K562 (cell line): ENCODE results near the gene TMIGD2. TPM values are rescaled to one million over a fixed set of nuclear protein-coding genes. Genes with fewer than 3 reads are reported as not detected.

Experiments
- BCL6 ChIP-seq: fragments of 250-450 bp; sonication (Bioruptor Pico); IDR thresholded peaks from 2 replicates; pipeline ENCODE4 v1.4.0; 2020
- CBX2 ChIP-seq: fragments of 200-600 bp; sonication (generic); IDR thresholded peaks from one replicate; pipeline ENCODE4 v1.6.1; 2012; ENCODE audit warnings: mild to moderate bottlenecking, low read length, inconsistent platforms; ENCODE audit not compliant: insufficient read depth, poor library complexity, severe bottlenecking
- DDX20 ChIP-seq: fragments of 450-650 bp; IDR thresholded peaks from 2 replicates; pipeline ENCODE4 v1.6.1; 2016; ENCODE audit warnings: missing genetic modification characterization, low read depth, mild to moderate bottlenecking, missing compliant biosample characterization, moderate library complexity
- HDAC2 ChIP-seq: fragments of 450-650 bp; IDR thresholded peaks from 2 replicates; pipeline ENCODE4 v1.6.1; 2016; ENCODE audit warnings: mild to moderate bottlenecking
- HIVEP1 ChIP-seq: fragments of 250-450 bp; sonication (Bioruptor Pico); IDR thresholded peaks from 2 replicates; pipeline ENCODE4 v1.4.0; 2020; ENCODE audit warnings: mild to moderate bottlenecking
- JUND ChIP-seq, 2 experiments: IDR thresholded peaks; 2 replicates in 1 of 2; 3 replicates in 1 of 2; pipeline ENCODE4 v1.6.1; 2011; ENCODE audit warnings: borderline replicate concordance in 2 of 2, low read depth in 2 of 2, low read length in 2 of 2, improper control_type of control experiment in 1 of 2, missing biosample characterization in 1 of 2, missing genetic modification characterization in 1 of 2, missing genetic modification reagents in 1 of 2
- NCOR1 ChIP-seq: fragments of 450-650 bp; IDR thresholded peaks from 2 replicates; pipeline ENCODE4 v1.6.1; 2016; ENCODE audit warnings: mild to moderate bottlenecking, moderate library complexity
- NEUROD1 ChIP-seq: fragments of 150-350 bp; IDR thresholded peaks from 2 replicates; pipeline ENCODE4 v1.6.1; 2014; ENCODE audit warnings: borderline replicate concordance, low read length, low read depth; ENCODE audit not compliant: partially characterized antibody
- NFE2 ChIP-seq: IDR thresholded peaks from 2 replicates; pipeline ENCODE4 v1.6.1; 2014; ENCODE audit warnings: antibody characterized with exemption, low read depth
- PHF8 ChIP-seq: fragments of 200-600 bp; sonication (generic); IDR thresholded peaks from 2 replicates; pipeline ENCODE4 v1.6.1; 2012; ENCODE audit warnings: mixed run types, mild to moderate bottlenecking, inconsistent platforms, low read length, moderate library complexity, borderline replicate concordance
- PPARD ChIP-seq: fragments of 250-450 bp; sonication (Bioruptor Pico); IDR thresholded peaks from 2 replicates; pipeline ENCODE4 v1.8.0; 2022; ENCODE audit warnings: inconsistent platforms, mild to moderate bottlenecking, moderate library complexity
- RBM17 ChIP-seq: fragments of 200-400 bp; formaldehyde crosslinking; IDR thresholded peaks from 2 replicates; pipeline ENCODE4 v1.6.1; 2017; ENCODE audit warnings: low read depth, mild to moderate bottlenecking, low read length, borderline replicate concordance
- SMC3 ChIP-seq: conservative IDR thresholded peaks from 2 replicates; pipeline ENCODE4 v1.6.1; 2011; ENCODE audit warnings: low read depth, low read length, improper control_type of control experiment; ENCODE audit not compliant: insufficient read depth
- SOX6 ChIP-seq: fragments of 450-650 bp; IDR thresholded peaks from 2 replicates; pipeline ENCODE4 v1.6.1; 2014; ENCODE audit warnings: mild to moderate bottlenecking
- ZNF175 ChIP-seq: fragments of 200-800 bp; sonication (Bioruptor generic); IDR thresholded peaks from 2 replicates; pipeline ENCODE4 v1.6.1; 2016; ENCODE audit warnings: low read depth, mild to moderate bottlenecking, missing genetic modification characterization, missing compliant biosample characterization
- ZNF79 ChIP-seq: fragments of 250-450 bp; sonication (Bioruptor Pico); IDR thresholded peaks from 2 replicates; pipeline ENCODE4 v1.4.0; 2020; ENCODE audit warnings: low read depth, mild to moderate bottlenecking, moderate library complexity
- polyA plus RNA-seq, 8 experiments: library from polyadenylated mRNA; depleted of rRNA in 4 of 8; stranded (reverse) in 5 of 8; unstranded in 3 of 8; fragments of >200 nt; fragmentation: Nextera tagmentation in 2 of 8; fragmentation: Illumina TruSeq in 1 of 8; extraction: Ambion mirVana in 2 of 8; extraction: Trizol in 1 of 8; gene quantifications; 2 replicates each; pipeline versions ENCODE4 v1.2.1 to v1.2.3, GENCODE V29; 2011 to 2014; ENCODE audit warnings: inconsistent platforms in 1 of 8, missing spikeins in 1 of 8
- total RNA-seq, 7 experiments: library from RNA; depleted of rRNA in 6 of 7; stranded (reverse); fragments of >200 nt in 6 of 7; fragmentation: Illumina TruSeq in 2 of 7; extraction: Trizol in 2 of 7; gene quantifications; 2 replicates each; pipeline versions ENCODE4 v1.2.1 to v1.2.3, GENCODE V29; 2011 to 2021; ENCODE audit warnings: low replicate concordance in 1 of 7
- TF ChIP-seq, protein P1 (sequence below): fragments of 250-450 bp; sonication (Bioruptor Pico); IDR thresholded peaks from 2 replicates; pipeline ENCODE4 v1.8.0; 2022; ENCODE audit warnings: moderate library complexity, mild to moderate bottlenecking, inconsistent platforms
- TF ChIP-seq, protein P2 (sequence below): fragments of 200-800 bp; sonication (Bioruptor generic); IDR thresholded peaks from 2 replicates; pipeline ENCODE4 v1.6.1; 2016; ENCODE audit warnings: missing genetic modification characterization, missing compliant biosample characterization
- TF ChIP-seq, protein P3 (sequence below): sonication (generic); formaldehyde crosslinking; IDR thresholded peaks from 2 replicates; pipeline ENCODE4 v1.9.0; 2022; ENCODE audit warnings: mild to moderate bottlenecking, missing genetic modification reagents

TMIGD2 gene
- total and polyA plus RNA-seq, 9 of the 15 experiments (the other 6 are each of a cell fraction or from before 2014, with no cell fraction given), result not detected

DNA sequence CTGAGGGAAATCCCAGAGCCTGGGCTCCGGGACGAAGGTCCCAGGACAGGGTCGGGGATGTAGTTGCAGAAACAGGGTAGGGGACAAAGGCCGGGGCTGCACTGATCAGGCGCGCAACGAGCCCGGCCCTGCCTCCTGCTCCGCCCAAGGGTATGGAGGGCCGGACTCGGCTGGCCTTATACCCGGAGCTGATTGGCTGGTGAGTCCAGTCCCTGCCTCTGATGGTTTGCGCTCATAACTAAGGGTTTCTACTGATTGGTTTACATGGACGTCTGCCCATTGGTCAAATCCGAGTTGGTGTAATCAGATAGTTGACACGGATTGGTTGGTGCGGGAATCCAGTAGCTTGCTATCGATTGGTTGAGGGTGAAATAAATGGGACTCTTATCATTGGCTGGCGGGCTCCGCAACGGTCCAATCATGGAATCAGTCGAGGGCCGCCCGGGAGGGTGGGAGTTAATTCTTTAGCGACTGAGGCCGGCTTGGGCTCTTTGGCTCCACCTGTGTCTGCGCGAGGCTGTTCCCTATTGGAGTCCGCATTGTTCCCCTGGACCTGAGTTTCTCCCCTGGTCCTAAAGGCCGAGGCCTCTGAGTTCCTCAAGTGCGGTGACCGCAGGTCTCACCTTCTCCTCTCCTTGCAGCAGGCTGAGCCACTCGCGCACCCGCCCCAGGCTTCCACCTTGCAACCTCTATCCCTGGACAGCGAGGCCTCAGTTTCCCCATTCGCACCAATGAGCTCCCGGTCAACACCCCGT lies 40.6 kb upstream of the TMIGD2 start (continued):
- TF ChIP-seq NEUROD1 (peak; percentile 100), ZNF175 (peak; percentile 100), SOX6 (no peak), JUND (IDR thresholded peaks at IDR 0.05; ENCODE audit: borderline replicate concordance, low read depth, low read length) (peak; percentile 3; the same call in 1 of the 2 replicates), JUND (tag; IDR thresholded peaks at IDR 0.05; ENCODE audit: borderline replicate concordance, low read depth, low read length) (no peak), RBM17 (no peak), BCL6 (CRISPR knock-in tag) (peak; percentile 85), PHF8 (peak; percentile 81), PPARD (peak; percentile 52; the same call in 1 of the 2 replicates), NCOR1 (no peak), CBX2 (no peak), HIVEP1 (CRISPR knock-in tag) (peak; percentile 93), NFE2 (no peak), DDX20 (peak; percentile 83; the same call in 1 of the 2 replicates), HDAC2 (peak; percentile 86), ZNF79 (CRISPR knock-in tag) (peak; percentile 78; the same call in 1 of the 2 replicates), SMC3 (0 out of 2 replicates have a peak, but pooled peaks have one; percentile 1)
- TF ChIP-seq, protein P1, sequence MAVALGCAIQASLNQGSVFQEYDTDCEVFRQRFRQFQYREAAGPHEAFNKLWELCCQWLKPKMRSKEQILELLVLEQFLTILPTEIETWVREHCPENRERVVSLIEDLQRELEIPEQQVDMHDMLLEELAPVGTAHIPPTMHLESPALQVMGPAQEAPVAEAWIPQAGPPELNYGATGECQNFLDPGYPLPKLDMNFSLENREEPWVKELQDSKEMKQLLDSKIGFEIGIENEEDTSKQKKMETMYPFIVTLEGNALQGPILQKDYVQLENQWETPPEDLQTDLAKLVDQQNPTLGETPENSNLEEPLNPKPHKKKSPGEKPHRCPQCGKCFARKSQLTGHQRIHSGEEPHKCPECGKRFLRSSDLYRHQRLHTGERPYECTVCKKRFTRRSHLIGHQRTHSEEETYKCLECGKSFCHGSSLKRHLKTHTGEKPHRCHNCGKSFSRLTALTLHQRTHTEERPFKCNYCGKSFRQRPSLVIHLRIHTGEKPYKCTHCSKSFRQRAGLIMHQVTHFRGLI (CRISPR knock-in tag), result peak; percentile 96
- TF ChIP-seq, protein P2, sequence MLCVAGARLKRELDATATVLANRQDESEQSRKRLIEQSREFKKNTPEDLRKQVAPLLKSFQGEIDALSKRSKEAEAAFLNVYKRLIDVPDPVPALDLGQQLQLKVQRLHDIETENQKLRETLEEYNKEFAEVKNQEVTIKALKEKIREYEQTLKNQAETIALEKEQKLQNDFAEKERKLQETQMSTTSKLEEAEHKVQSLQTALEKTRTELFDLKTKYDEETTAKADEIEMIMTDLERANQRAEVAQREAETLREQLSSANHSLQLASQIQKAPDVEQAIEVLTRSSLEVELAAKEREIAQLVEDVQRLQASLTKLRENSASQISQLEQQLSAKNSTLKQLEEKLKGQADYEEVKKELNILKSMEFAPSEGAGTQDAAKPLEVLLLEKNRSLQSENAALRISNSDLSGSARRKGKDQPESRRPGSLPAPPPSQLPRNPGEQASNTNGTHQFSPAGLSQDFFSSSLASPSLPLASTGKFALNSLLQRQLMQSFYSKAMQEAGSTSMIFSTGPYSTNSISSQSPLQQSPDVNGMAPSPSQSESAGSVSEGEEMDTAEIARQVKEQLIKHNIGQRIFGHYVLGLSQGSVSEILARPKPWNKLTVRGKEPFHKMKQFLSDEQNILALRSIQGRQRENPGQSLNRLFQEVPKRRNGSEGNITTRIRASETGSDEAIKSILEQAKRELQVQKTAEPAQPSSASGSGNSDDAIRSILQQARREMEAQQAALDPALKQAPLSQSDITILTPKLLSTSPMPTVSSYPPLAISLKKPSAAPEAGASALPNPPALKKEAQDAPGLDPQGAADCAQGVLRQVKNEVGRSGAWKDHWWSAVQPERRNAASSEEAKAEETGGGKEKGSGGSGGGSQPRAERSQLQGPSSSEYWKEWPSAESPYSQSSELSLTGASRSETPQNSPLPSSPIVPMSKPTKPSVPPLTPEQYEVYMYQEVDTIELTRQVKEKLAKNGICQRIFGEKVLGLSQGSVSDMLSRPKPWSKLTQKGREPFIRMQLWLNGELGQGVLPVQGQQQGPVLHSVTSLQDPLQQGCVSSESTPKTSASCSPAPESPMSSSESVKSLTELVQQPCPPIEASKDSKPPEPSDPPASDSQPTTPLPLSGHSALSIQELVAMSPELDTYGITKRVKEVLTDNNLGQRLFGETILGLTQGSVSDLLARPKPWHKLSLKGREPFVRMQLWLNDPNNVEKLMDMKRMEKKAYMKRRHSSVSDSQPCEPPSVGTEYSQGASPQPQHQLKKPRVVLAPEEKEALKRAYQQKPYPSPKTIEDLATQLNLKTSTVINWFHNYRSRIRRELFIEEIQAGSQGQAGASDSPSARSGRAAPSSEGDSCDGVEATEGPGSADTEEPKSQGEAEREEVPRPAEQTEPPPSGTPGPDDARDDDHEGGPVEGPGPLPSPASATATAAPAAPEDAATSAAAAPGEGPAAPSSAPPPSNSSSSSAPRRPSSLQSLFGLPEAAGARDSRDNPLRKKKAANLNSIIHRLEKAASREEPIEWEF (CRISPR knock-in tag), result peak; percentile 100
- TF ChIP-seq, protein P3, sequence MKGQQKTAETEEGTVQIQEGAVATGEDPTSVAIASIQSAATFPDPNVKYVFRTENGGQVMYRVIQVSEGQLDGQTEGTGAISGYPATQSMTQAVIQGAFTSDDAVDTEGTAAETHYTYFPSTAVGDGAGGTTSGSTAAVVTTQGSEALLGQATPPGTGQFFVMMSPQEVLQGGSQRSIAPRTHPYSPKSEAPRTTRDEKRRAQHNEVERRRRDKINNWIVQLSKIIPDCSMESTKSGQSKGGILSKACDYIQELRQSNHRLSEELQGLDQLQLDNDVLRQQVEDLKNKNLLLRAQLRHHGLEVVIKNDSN (CRISPR knock-in tag), result no peak
